GM23338 (cell line): ENCODE data around the gene COBL.

Experiments used
- CTCF ChIP-seq, 2 experiments: fragments of 200-600 bp in 1 of 2; sonication (generic) in 1 of 2; conservative IDR thresholded peaks; 2 replicates each; pipeline versions ENCODE4 v1.5.1 to v1.6.1; 2016 to 2017; ENCODE audit warnings: antibody characterized with exemption in 2 of 2, low read depth in 2 of 2, mild to moderate bottlenecking in 2 of 2, moderate library complexity in 1 of 2
- EZH2 ChIP-seq: fragments of 200-600 bp; sonication (generic); IDR thresholded peaks from one replicate; pipeline ENCODE4 v1.8.0; 2017; ENCODE audit warnings: antibody characterized with exemption, mild to moderate bottlenecking, low read depth; ENCODE audit not compliant: unreplicated experiment
- JUNB ChIP-seq: IDR thresholded peaks from one replicate; pipeline ENCODE4 v1.6.1; 2016; ENCODE audit warnings: antibody characterized with exemption; ENCODE audit not compliant: unreplicated experiment
- NANOG ChIP-seq: IDR thresholded peaks from 2 replicates; pipeline ENCODE4 v1.6.1; 2016; ENCODE audit warnings: antibody characterized with exemption, borderline replicate concordance

GRCh38 chr7:51351661-51352060, 35.1 kb upstream of the COBL start:
- TF ChIP-seq JUNB: no peak
- TF ChIP-seq CTCF (conservative IDR thresholded peaks at IDR 0.05; ENCODE audit: low read depth in 2 of 2): no peak
- TF ChIP-seq EZH2: no peak
- no peak for TF ChIP-seq NANOG
